COLO829 (cell line): ENCODE measurements around the gene PDE4D.
A peak's percentile ranks its signal among the peaks of the same experiment; 100 is the strongest.
"Not testable (repeated sequence)": the region's sequence is repeated elsewhere in the genome, so short reads cannot be mapped to it uniquely, and the experiment has no call there.

ENCODE experiments used
- DNase-seq: peaks from one replicate; pipeline ENCODE4 v3.0.0; 2012; ENCODE audit warnings: low spot score

Gene PDE4D

DNA sequence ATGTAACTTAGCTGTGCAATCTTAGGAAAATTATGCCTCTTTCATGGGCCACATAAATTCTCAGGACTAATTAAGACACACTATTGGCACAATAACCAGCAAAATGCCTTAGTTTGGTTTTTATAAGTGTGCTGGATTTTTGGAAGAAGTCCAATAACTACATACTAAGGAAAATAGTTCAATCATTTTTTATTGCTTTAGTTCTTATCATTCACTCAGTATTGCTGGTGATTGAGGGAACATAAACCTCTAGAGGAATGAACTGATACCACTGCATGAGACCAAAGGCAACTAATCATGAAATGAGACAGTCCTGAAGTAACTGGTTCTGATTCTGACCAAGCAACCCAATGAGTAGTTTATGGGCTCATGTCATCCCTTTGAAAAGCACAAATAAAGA is 571.5 kb downstream of the PDE4D start:
- DNase-seq, result no peak

DNA sequence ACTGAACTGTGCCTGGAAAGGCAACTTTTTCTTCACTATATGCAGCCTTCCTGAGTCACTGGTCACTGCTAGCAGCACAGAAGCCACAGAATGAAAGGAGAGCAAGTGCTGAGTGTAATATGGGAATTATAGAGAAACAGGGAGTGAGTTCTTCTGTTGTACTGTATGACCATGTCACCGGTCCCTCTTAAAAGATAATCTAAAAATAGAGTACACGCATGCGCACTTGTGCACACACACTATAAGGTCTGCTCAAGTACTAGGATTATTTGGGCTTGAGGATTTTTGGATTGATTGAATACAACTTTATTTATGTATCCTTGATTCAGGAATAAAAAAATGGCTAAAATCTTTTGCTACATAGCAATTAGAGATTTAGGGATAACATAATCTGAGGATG is 571.9 kb downstream of the PDE4D start:
- no peak for DNase-seq

DNA sequence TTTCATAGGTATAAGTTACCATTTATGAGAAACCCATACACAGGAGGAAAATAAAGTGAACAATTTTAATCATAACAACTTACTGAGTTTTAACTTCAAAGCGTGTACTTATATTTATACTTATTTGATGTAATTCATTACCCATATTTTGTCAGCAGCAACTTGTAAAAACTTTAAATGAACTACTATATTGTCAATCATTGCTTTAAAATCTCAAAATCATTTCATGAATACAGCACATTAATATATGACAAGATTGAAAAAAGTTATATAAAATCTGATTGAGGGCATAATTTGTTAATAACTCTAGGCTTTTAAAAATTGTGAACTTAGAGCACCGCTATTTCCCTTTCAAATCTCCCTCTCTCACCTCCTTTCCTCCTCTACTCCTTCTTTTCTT is 573.1 kb downstream of the PDE4D start:
- DNase-seq, result no peak

DNA sequence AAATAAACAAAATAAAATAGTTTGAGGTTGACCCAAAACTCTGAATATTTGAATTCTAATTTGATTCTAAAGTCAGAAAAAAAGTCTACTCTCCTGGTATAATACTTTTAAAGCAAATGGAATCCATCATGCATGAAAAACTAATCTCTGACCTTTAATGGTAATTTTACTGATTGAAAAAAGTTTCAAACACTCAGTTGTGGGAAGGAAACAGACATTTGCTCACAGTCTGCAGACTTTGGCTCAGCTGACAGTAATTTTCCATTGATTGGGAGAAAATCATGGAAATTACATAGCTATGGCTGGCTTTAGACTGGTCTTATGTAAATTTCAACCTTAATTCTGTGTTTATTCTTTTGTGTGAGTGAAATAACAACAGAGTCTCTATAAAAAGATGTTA is 574.3 kb downstream of the PDE4D start:
- DNase-seq, result no peak

DNA sequence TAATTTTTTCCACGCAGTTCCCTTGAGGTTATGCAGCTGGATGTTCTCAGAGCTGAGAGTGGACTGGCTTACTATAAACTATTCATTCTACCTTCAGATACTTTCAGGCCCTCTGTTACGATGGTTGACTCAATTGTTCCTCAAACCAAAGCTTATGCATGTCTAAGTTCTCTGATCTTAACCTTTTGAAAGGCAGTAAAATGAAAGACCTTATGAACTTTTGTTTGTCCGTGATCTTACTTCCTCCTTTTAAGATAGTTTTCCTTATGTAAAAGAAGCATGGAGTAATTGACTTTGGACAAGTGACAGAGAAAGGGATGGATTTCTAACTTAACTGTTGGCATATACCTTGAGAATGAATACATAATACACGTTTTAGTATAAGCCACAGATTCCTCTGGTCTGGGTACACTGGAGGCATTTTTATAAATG is 575.7 kb downstream of the PDE4D start:
- DNase-seq, result no peak

DNA sequence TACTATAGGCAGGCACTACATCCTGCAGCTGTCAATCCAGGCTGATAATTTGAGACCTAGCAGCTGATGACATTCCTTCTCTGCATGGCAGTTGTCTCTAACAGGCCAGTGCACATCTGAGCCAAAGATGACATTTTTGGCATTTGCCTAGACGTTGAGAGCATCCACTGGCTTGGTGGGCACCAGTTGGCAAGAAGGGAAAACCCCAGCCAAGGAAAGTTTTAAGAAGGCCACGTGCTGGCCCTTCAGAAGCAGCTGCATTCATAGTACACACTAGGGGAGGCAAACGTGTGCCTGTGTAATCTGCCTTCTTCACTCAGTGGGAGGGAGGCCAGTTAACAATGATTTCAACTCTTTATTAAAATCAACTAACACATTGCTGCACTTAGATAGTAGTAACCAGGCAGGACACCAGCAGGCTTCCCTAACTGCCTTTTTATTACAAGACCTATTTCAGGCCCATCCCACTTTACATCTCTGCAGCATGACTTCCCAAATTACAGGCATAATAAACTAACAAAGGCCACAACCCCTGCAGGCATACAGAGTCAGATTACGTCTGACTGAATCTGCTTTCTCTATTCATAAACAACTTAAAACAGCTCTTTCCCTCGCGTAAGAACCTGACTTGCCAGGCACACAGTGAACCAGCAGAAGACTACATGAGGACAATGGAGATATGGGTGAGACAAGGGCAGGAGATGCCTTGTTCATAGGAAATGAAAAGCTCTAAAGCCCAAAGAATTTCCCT is 576.3 kb downstream of the PDE4D start:
- peak; percentile 31 for DNase-seq

DNA sequence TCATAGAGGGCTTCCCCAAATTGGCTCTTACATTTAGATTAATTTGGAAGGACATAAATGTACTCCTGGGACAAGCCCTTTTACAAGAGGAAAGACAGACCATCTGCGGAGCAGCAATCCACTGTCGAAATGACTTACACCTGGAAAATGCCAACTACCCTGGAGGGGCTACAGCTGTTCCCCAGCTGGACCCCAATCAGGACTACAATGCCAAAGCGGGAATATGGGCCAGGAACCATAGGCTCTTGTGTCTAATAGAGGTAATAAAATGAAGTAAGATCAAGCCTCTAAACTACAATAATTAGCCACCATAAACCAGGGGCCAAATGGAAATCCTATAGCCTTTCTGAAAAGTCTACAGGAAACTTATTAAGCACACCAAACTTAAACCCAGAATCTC is 581.3 kb downstream of the PDE4D start:
- no peak for DNase-seq

DNA sequence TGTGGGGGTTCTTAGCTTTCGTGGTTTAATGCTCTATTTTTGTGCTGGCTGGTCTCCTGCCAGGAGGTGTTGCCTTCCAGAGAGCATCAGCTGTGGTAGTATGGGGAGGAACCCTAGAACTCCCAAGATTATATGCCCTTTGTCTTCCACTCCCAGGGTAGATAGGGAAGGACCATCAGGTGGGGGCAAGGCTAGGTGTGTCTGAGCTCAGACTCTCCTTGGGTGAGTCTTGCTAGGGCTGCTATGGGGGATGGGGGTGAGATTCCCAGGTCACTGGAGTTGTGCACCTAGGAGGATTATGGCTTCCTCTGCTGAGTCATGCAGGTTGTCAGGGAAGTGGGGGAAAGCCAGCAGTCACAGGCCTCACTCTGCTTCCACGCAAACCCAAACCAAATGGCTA is 584.8 kb downstream of the PDE4D start:
- DNase-seq, result not testable (repeated sequence)

DNA sequence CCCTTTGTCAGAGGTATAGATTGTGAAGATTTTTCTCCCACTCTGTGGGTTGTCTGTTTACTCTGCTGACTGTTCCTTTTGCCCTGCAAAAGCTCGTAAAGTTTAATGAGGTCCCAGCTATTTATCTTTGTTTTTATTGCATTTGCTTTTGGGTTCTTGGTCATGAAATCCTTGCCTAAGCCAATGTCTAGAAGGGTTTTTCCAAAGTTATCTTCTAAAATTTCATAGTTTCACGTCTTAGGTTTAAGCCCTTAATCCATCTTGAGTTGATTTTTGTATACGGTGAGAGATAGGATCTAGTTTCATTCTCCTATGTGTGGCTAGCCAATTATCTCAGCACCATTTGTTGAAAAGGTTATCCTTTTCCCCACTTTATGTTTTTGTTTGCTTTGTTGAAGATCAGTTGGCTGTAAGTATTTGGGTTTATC is 590.2 kb downstream of the PDE4D start:
- DNase-seq, result not testable (repeated sequence)

DNA sequence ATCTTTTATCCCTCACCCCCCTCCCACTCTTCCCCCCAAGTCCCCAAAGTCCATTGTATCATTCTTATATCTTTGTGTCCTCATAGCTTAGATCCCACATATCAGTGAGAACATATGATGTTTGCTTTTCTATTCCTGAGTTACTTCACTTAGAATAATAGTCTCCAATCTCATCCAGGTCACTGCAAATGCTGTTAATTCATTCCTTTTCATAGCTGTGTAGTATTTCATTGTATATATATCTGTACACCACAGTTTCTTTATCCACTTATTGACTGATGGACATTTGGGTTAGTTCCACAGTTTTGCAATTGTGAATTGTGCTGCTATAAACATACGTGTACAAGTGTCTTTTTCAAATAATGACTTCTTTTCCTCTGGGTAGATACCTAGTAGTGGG is 591.0 kb downstream of the PDE4D start:
- not testable (repeated sequence) for DNase-seq

DNA sequence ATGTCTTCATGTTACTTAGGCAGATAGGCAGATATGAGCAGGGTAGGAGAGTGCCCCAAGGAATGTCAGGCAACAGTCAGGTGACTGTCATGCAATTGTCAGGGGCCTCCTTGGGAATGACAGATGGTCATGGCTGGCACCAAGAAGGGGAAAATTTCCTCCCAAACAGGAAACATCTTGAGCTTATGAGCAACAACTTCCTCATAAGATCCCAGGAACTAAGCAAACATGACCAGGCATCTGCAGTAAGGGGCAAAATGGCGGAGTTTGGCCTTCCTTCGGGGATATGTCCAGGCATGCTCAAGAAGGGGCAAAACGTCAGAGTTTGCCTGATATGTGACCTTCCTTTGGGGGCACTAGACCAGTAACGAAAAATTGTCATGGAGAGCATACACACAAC is 591.8 kb downstream of the PDE4D start:
- DNase-seq, result no peak

DNA sequence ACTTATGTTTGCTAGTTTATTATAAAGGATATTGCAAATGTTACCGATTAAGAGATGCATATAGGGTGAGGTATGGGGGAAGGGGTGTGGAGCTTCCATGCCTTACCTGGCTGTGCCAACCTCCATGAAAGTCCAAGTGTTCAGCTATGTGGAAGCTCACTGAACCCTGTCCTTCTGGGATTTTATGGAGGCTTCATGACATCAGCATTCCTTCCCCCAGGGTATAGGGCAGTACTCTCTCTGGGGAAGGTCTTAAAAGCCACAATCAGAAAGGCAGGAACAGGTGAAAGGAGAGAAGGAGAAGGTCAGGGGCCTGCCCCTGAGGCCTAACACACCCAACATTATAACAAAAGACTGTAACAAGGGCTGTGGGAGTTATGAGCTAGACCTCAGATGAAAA is 592.6 kb downstream of the PDE4D start:
- no peak for DNase-seq

DNA sequence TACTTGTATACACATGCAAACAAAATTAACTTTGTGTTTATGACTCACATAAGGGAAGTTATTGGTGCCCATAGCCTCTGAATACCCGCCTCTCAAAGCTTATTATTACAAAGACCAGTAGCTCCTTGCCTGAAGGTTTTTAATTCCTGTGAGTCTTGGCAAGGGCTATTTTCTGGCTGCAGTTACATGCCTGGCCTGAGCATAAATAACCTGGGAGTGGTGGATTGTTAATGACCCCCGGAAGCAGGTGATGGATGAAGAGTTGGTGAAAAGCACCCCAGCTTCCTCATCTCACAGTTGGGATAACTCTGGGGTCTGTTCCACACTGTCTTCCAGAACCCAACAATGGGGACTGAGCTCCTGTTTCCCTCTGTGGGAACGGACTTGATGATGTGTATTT is 594.5 kb downstream of the PDE4D start:
- DNase-seq, result peak; percentile 56

DNA sequence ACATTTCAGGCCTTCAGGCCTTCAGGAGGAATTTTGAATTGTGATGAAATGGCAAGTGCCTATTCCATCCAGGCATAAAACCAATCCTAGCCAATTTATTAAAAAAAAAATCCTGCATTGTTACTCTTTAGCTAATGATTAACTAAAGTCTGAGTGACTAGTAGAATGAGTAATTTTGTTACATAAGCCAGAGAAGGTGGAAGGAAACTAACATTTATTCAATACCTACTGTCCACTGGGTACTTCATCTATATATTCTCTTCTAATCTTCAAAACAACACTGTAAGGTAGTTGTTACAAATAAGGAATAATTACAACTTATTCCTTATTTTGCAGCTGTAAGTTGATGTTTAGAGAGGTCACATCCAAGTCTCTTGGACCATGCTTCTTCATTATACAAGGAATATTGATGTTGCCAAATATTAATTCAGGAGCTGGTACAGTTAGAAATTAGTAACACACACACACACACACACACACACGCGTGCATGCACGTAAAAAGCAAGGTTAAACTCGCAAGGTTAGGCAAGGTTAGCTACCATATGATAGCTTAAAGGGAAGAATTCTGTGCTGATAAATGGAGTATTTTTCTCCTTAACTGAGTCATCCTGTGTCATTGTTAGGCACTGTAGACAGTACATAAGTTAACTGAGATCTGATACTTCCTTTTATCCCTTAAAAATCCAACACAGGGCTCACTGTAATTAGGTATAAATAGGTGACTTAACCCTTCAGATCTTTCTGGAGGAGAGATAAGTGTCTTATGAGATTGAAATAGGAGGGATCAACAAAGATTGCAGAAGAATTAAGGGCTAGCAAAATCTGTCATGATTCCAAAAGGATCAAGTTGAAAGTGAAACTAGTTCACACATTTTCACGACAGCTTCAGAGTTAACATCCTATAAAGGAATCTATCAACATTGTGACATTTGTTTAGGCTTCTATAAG is 596.9 kb downstream of the PDE4D start:
- DNase-seq, result no peak

DNA sequence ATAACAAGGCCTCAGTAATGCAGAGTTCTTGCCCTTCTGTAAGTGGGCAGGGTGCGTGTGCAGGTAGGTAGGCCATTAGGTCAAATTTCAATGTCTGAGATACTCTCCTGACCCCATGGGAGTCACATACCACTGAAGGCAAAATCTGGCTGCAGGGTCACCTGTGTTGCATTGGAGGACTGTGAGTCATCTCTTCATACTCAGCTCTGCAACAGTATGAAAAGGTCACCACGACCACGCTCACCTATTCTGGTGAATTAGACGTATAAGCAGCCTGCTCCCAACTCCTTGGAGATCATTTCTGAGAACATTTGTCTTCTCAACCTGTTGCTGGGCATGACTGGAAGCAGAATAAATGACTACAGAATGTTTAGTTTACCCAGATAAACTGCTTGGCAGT is 599.8 kb downstream of the PDE4D start:
- no peak for DNase-seq

DNA sequence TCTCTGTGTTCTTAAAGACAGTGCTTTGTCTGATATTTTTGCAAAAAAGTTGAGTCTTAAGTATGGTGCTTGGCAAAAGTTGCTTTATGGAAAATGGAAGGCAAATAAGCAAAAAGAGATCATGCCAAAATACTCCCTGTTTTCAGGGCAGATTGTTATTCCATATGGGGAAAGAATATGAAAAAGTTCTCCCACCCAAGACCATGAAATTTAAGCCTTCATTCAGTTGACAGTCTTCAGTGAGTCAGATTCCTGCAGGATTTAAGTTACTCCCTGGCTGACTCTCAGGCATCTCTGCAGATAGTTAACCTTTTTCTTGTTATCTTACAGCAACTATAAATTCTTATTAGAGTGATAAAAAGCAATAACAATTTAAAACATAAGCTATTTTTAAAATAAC is 601.6 kb downstream of the PDE4D start:
- no peak for DNase-seq

DNA sequence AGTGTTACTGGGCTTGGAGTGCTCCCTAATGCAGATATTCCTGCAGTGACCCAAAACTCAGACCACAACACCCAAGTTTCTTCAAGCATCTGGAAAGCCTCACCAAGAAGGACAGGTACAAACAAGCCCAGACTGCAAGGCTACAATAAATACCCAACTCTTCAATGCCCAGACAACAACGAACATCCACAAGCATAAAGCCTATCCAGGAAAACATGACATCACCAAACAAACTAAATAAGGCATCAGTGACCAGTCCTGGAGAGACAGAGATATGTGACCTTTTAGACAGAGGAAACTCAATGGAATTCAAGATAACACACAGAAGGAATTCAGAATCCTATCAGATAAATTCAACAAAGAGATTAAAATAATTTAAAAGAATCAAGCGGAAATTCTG is 605.6 kb downstream of the PDE4D start:
- DNase-seq, result no peak

DNA sequence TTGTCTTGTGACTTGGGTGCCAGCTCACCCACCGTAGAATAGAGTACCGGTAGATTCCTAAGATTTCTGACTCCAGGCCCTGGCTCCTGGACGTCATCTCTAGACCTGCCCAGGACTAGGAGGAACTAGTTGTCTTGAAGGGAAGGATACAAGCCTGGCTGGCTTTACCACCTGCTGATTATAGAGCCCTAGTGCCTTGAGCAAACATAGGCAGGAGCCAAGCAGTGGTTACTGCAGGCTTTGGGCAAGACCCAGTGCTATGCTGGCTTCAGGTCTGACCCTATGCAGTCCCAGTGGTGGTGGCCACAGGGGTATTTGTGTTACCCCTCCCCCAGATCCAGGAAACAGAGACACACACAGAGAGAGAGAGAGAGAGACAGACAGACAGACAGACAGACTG is 606.2 kb downstream of the PDE4D start:
- DNase-seq, result no peak

DNA sequence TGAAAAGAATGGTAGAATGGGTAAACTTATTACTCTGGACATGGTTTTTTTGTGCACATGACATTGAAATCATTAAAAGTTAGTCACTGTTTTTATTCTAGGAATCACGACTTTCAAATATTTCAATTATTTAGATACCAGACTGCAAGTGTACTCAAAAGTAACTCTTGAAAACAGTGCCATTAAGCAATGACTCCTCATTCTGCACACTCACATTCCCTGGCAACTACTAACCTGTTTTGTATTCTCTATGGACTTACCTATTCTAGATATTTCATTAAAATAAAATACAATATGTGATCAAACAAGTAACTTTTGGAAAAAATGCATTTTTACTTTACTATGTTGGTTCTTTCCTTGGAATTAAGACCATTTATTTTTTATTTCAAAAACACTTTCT is 607.0 kb downstream of the PDE4D start:
- no peak for DNase-seq

DNA sequence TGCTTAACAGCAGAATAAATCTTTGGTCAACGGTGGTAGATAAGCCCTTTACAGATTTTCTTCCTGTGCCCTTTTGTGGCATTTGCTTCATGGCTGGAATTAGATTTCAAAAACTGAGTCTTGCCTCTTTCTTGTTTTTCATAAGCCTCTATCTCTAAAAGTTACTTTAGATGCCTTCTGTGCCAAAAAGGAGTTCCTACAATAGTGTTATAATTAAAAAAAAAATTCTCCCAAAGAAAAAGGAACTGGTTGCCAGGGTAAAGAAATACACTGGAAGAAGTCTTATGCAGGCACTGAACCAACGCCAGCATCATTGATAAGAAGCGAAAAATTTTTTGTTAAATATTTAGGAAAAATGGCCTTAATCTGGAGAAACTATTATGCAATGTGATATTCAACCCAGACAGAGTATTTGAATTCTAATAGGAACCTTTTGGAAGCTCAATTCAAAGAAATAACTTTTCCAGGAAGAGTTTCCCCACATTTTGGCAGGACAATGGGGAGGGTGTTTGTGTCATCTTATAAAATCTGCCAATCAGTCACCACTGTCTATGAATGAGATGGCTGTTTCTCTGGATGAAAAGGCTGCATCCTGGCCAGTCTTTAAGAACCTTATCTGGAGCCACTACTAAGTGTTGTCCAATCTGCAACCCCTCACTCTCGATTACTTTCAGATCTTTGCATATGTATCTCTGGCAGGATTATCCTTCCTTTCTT is 608.1 kb downstream of the PDE4D start:
- DNase-seq, result no peak

DNA sequence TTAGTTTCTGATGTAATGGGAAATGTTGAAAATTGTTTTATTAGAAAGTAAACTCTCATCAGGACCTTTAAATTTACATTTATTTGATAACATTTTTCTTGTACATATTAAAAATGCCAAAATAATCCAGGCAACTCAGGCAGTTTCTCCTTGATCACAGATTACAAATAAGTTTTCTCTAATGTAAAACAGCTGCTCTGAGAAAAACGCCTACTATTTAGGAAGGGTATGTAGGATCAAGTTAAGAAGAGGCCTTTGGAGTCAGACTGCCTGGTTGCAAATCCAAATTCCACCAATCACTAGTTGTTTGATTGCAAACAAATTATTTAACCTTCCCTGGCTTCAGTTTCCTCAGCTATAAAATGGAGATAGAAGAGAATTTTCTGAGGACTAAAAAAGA is 610.8 kb downstream of the PDE4D start:
- DNase-seq, result no peak

DNA sequence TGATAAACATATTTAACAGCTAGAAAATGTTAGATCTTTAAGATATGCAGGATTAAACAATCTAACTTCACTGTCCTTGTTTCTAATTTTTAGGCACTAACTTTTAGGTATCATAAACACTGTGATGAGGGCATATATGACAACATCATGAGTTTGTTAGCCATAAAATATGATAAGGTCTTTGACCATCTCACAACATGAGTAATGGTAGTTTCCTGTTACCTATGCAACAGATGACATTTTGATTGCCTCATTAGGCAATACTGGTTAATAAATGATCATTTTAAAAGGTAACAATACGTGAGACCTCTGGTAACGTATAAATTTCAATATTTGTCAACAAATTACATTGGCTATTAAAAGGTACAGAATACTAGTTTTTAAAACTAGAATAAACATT is 613.5 kb downstream of the PDE4D start:
- no peak for DNase-seq

DNA sequence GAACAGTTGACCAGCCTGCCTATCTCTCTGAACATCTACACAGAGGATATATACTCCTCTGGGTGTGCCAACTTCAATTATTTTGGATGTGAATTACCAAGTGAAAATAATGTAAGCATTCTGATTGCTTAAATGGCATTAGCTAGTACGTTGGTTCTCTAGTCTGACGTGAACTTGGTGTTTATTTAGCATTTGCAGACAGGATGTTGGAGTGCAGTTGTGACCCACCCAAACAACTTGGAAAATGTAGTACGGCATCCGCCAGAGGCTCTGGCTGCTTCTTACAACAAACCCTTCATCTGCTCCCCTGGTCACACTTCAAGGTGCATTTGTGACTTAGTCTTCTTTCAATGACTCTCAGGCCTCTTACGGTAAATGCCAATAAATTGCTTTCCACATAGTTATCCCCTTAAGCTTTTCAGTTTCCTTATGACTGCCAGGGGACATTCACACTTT is 616.6 kb downstream of the PDE4D start:
- no peak for DNase-seq
